Gastroesophageal sphincter (tissue), 3 donors: ENCODE data around the gene SLAMF9.

Source experiments
- POLR2A ChIP-seq, 2 donors: fragments of 450-650 bp; IDR thresholded peaks; one replicate each; pipeline ENCODE4 v1.6.1; 2017; ENCODE audit warnings: antibody characterized with exemption in 2 of 2, mild to moderate bottlenecking in 2 of 2, moderate library complexity in 1 of 2
- TF ChIP-seq, protein P1 (sequence below), 4 experiments: fragments of 200-600 bp in 2 of 4; fragments of 450-650 bp in 2 of 4; sonication (generic) in 1 of 4; IDR thresholded peaks; one replicate each; pipeline ENCODE4 v1.5.1; 2017 to 2019; ENCODE audit warnings: antibody characterized with exemption in 4 of 4, mild to moderate bottlenecking in 2 of 4, moderate library complexity in 2 of 4

DNA sequence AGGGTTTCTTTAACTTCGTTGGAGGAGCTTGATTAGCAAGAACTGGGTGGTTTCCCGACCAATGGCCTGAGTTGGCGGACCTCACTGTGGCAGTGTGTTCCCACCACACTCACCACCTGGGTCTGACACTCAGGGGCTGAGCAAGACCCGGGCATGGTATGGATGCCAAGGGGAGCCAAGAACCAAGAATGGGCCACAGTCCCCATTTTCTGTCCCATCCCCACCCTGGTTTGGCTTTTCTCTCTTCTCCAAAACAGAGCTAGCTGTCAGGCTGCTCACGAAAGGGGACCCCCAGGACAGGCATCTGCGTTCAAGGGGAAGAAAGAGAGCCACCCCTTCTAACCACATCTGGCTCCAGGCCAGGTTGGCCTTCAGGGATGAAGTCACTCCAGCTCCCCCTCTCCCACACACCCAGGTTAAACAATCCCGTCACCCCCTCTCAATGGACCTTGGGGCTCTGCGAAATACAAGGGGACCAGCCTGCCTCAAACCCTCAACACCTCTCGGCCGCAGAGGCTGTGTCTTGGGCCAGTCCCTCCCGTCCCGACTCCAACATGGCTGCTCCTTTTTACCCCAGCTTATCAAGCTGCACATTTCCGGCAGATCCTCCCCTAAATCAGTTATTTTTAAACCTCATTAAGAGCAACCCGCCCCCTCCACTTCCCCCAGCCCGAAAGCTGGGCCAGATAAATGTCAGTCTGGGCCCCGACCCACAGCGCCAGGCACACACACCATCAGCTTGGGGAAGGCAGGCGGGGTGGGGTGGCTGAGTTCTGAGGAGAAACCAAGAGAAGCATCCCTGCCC, 32.1 kb downstream of the SLAMF9 start:
- TF ChIP-seq, protein P1, sequence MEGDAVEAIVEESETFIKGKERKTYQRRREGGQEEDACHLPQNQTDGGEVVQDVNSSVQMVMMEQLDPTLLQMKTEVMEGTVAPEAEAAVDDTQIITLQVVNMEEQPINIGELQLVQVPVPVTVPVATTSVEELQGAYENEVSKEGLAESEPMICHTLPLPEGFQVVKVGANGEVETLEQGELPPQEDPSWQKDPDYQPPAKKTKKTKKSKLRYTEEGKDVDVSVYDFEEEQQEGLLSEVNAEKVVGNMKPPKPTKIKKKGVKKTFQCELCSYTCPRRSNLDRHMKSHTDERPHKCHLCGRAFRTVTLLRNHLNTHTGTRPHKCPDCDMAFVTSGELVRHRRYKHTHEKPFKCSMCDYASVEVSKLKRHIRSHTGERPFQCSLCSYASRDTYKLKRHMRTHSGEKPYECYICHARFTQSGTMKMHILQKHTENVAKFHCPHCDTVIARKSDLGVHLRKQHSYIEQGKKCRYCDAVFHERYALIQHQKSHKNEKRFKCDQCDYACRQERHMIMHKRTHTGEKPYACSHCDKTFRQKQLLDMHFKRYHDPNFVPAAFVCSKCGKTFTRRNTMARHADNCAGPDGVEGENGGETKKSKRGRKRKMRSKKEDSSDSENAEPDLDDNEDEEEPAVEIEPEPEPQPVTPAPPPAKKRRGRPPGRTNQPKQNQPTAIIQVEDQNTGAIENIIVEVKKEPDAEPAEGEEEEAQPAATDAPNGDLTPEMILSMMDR (IDR thresholded peaks at IDR 0.05), result no peak
- TF ChIP-seq POLR2A (IDR thresholded peaks at IDR 0.05), result no peak
